ENCODE results near the gene TPPP2.
"Not testable (repeated sequence)": the region's sequence is repeated elsewhere in the genome, so short reads cannot be mapped to it uniquely, and the experiment has no call there.

Gene TPPP2

DNA sequence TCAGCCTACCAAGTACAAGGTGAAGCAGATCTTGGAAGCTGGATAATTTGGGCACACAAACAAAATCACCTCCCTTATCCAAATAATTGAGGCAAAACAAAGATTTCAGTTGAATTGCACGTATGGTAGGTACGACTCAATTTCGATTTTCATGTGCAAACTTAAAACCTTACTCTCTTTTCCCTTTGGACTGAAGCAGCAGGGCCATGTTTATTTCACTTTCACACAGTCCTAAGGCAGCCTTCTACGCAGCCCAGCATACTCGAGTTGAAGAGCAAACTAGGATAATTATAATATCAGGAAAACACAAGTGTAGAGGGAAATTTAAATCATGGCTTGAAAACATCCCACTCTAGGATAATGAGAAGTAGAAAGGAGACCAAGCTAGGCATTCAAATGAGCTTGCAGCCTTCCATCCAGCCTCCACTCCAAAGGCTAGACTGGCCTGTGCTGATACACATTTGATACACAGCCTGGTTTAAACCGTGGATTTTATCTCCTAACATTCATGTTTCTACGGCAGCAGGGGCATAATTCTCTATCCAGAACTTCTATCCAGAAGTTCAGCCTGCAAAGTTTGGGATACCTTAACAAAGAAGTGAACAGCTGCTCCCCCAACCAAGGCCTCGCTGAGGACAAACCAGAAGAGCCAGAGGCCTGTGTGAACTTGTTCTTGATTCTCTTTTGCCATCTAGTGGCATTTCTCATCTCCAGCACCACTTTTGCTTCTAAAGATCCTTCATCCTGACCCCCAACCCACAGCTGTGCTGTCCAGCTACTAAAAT lies 9.8 kb downstream of the TPPP2 start:
- peak in 1 of 2 experiments; percentile 10 for DNase-seq

DNA sequence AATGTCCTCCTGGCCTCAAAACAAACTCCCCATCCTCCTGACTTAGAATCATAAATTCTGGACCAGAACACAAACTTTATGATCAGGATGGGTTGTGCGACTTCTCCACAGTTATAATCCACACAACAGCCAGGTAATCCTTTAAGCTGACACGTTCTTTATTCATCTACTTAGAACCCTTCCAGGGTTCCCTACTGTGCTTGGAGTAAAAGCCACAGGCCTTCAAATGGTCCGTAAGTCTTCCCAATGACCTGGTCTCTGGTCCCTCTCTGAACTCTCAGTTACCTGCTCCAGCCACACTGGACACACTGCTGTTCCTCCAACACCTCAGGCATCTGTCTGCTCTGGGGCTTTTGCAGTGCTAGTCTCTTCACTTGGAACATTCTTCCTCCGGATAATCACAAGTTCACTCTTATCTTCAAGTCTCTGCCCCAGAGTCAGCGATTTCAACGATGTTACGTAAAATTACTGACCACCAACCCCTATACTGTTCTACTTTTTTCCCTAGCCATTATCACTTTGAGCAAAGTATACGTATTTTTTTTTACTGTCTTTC lies 10.4 kb downstream of the TPPP2 start:
- no peak for DNase-seq

GRCh38 chr14:21040941-21041340 lies 10.9 kb downstream of the TPPP2 start:
- DNase-seq: not testable (repeated sequence)

DNA sequence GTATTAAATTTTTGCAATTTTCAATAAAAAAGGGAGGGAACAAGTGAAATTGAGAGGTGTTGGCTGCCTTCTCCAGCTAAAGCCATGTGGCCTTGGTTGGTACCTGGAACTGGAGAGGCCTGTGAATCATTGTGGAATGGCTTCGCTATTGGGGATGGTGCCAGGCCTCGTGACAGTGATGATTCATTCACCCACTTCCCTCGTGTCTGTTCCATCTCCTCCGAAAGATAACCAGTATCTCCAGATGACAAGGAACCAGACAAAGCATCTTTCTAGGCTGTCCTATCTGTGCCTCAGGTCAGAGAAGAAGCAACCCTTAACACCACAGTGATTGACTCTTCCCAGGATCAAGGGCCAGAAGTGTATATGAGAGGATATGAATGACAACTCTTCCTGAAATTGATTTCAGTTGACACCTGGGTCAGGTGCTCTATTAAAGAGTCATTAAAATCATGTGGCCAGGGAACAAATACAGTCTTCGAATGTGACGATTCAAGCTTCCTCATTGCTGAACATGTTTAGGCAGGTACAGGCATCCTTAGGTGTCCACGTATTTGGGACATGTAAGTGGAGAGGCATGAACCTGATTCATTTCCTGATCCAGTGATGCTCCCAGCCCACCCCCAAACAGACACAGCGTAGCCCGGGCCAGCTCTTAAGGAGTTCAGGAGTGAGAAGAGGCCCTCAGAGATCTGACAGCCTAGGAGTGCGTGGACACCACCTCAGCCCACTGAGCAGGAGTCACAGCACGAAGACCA lies 11.8 kb downstream of the TPPP2 start, which contains the start of gene RNASE7:
TSS of gene RNASE7 (plus strand) at position 687 of the 758 bp plus-strand sequence. CDS start 631 bp downstream, outside the sequence.
- DNase-seq: no peak

DNA sequence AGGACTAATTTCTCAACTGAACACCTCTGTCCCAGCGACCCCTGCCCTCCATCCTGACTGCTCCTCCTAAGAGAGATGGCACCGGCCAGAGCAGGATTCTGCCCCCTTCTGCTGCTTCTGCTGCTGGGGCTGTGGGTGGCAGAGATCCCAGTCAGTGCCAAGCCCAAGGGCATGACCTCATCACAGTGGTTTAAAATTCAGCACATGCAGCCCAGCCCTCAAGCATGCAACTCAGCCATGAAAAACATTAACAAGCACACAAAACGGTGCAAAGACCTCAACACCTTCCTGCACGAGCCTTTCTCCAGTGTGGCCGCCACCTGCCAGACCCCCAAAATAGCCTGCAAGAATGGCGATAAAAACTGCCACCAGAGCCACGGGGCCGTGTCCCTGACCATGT lies 12.9 kb downstream of the TPPP2 start:
- no peak for DNase-seq

- no peak for DNase-seq
These were observed 13.5 kb downstream of the TPPP2 start for GRCh38 chr14:21043387-21043973.

GRCh38 chr14:21043974-21044618 lies 14.1 kb downstream of the TPPP2 start:
- DNase-seq: no peak

DNA sequence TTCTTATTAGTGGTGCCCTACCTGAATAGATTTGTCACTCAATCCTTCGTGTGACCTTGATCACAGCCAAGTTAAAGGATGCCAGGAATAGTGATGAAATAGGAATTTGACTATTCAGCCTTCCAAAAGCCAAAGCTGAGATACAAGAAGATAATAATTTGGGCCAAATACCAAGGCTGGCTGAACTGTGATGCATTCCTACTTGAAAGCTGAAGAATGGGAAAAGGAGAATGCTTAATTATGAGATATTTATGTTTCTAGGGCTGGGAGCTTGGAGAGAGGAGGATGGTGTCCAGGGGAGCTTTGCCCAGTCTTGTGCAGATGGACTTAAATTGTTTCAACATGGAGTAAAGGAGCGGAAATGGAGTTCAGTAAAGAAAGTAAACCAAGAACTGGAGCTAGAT lies 17.4 kb downstream of the TPPP2 start:
- DNase-seq: no peak

DNA sequence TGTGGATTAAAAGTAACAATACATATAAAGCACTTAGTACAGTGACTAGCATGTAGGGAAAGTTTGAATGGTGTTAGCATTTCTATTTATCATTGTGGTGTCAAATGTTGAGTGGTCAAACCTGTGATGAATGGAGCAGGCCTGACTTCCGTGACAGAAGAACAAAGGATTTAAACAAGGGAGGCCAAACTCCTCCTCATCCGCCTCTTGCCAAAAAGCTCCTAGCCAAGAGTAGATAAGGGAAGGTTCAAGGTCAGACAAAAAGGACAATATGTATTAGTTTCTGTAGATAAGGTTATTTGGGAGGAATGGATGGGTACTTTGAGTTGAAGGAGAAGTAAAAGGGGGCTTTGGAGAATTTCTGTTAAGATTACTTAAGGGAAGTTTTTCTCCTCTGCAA lies 18.6 kb downstream of the TPPP2 start:
- no peak for DNase-seq

DNA sequence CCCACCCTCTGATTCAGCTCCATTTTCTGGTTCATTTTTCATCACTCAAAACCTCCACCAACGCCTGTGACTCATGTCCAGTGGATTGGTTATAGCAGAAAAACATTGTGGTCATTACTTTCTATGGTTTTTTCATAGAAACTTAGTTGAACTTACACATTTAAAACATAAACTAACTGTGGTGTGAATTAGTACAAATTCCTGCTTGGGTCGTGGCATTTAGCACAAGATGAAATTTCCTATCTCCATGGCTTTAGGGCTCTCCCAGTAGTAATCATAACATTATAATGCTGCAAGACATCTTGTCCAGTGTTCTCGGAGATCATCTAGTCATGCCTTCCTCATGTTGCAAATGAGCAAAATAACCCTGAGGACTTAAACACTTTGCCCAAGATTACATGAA lies 19.3 kb downstream of the TPPP2 start:
- DNase-seq: no peak

- no peak for DNase-seq
These were observed 20.6 kb downstream of the TPPP2 start for GRCh38 chr14:21050597-21050996.

GRCh38 chr14:21053184-21054122 lies 23.4 kb downstream of the TPPP2 start:
- DNase-seq: no peak

DNA sequence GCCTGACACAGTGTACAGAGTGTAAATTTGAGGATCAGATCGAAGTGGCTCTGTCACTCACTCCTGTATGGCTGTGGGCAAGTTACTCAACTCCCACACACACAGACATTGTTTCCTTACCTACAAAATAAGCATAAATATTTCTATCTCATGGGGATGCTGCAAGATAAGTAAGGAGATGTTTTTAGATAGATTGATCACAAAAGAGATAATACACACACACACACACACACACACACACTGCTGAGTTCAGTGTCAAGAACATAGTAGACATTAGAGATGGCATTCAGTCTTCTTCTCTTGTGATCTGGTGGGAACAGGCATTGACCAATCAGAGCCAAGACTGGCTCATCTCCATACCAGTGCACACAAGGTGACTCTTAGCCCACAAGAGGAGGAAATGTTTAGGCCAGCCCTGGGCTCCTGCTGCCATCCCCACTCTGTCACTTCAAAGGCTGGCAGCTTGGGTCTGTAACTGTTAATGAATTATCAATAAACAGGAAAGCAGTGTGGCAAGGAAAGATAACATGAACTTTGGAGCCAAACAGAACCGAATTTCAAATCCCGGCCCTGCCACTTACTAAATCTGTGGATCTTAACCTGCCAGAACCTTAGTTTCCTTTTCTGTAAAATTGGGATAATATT lies 24.2 kb downstream of the TPPP2 start:
- DNase-seq: no peak

GRCh38 chr14:21054768-21055145 lies 24.7 kb downstream of the TPPP2 start:
- DNase-seq: no peak

- DNase-seq: no peak
These were observed 25.6 kb downstream of the TPPP2 start for GRCh38 chr14:21055432-21056117.

- no peak for DNase-seq
These were observed 26.6 kb downstream of the TPPP2 start for GRCh38 chr14:21056520-21057163.

DNA sequence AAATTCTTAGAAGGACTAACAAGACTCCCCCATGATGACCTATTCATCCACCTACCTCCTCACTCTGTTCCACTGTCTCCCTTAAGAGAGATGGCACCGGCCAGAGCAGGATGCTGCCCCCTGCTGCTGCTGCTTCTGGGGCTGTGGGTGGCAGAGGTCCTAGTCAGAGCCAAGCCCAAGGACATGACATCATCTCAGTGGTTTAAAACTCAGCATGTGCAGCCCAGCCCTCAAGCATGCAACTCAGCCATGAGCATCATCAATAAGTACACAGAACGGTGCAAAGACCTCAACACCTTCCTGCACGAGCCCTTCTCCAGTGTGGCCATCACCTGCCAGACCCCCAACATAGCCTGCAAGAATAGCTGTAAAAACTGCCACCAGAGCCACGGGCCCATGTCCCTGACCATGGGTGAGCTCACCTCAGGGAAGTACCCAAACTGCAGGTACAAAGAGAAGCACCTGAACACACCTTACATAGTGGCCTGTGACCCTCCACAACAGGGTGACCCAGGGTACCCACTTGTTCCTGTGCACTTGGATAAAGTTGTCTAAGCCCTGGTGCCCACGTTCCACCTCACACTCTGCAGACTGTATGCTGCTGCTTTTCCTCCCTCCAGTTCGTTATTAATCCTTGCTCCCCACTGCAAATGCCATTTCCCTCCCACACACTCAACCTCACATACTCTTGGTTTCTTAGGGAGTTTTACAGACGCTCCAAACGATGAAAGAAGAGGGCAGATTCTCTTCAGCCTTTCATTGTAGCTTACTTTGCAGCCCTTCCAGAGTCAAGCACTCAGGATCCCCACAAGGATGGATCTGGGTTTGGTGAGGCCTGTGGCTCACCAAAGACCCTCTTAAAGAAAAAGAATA lies 28.0 kb downstream of the TPPP2 start, which contains the start of gene RNASE8:
TSS of gene RNASE8 (plus strand) at position 20 of the 873 bp plus-strand sequence. CDS start at position 91, 71 bp downstream.
- DNase-seq: no peak

DNA sequence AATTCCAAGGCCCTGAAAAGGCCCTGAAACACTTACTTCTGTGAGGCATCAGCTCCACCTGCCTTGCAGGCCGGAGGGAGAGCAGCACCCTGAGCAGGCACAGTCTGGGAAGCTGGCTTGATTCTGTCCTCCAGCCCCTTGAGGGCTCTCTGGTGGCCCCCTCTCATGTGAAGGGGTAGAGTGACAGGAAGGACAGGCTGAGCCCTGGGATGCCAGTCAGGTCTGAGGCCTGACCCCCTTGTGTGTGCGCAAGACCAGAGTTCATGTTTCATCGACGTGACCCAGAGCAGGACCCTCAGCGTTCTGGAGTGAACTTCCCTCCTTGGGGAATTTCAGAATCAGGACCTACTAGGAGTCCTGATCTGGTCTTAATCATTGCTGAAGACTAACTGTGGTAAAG lies 28.9 kb downstream of the TPPP2 start:
- no peak for DNase-seq
